KMS-11 (cell line): ENCODE results near the gene KANSL1.
"Not testable (repeated sequence)": the region's sequence is repeated elsewhere in the genome, so short reads cannot be mapped to it uniquely, and the experiment has no call there.

Source experiments
- H2AFZ ChIP-seq: fragments of 200-600 bp; sonication (generic); 2 replicates; pipeline ENCODE4 v1.6.1; 2016; ENCODE audit warnings: antibody characterized with exemption, mixed run types, low read depth
- H3K27ac ChIP-seq: fragments of 200-600 bp; sonication (generic); 2 replicates; pipeline ENCODE4 v1.6.1; 2016; ENCODE audit warnings: mild to moderate bottlenecking, mixed run types
- H3K27me3 ChIP-seq: fragments of 200-600 bp; sonication (generic); 2 replicates; pipeline ENCODE4 v1.6.1; 2017; ENCODE audit warnings: mild to moderate bottlenecking, low read depth, mixed run types, moderate library complexity; ENCODE audit not compliant: insufficient read depth
- H3K36me3 ChIP-seq: fragments of 200-600 bp; sonication (generic); 2 replicates; pipeline ENCODE4 v1.6.1; 2017; ENCODE audit warnings: mild to moderate bottlenecking, mixed run types; ENCODE audit not compliant: insufficient read depth
- H3K4me1 ChIP-seq: fragments of 200-600 bp; sonication (generic); 2 replicates; pipeline ENCODE4 v1.6.1; 2016; ENCODE audit warnings: mild to moderate bottlenecking, low read depth, mixed run types; ENCODE audit not compliant: poor library complexity, severe bottlenecking
- H3K4me2 ChIP-seq: fragments of 200-600 bp; sonication (generic); 2 replicates; pipeline ENCODE4 v1.7.0; 2016; ENCODE audit warnings: mild to moderate bottlenecking, mixed run types
- H3K4me3 ChIP-seq: fragments of 200-600 bp; sonication (generic); IDR thresholded peaks from 2 replicates; pipeline ENCODE4 v1.6.1; 2017; ENCODE audit warnings: low read depth, low read length, mixed read lengths; ENCODE audit not compliant: insufficient read depth
- H3K79me2 ChIP-seq: fragments of 200-600 bp; sonication (generic); 2 replicates; pipeline ENCODE4 v1.6.1; 2016; ENCODE audit warnings: low read depth, mixed run types; ENCODE audit not compliant: insufficient read depth
- H3K9ac ChIP-seq: fragments of 200-600 bp; sonication (generic); 2 replicates; pipeline ENCODE4 v1.6.1; 2016; ENCODE audit warnings: mild to moderate bottlenecking, mixed run types
- H4K20me1 ChIP-seq: fragments of 200-600 bp; sonication (generic); 2 replicates; pipeline ENCODE4 v1.6.1; 2016; ENCODE audit warnings: mild to moderate bottlenecking, mixed run types; ENCODE audit not compliant: insufficient read depth
- TF ChIP-seq, protein P1 (sequence below): fragments of 200-600 bp; sonication (generic); conservative IDR thresholded peaks from 2 replicates; pipeline ENCODE4 v1.6.1; 2017; ENCODE audit warnings: low read depth, mild to moderate bottlenecking, antibody characterized with exemption, low read length, moderate library complexity, mixed read lengths

The KANSL1 gene

GRCh38 chr17:46193151-46193625 lies at the start of gene KANSL1:
KANSL1 (minus strand) TSS chr17:46193429; CDS start chr17:46172143, 21,286 bp downstream.
- Histone ChIP-seq H3K79me2 (peaks cover 81% of the 10 kb centered on the region), H3K27ac (peak within 1 kb of the TSS; percentile 88), H3K4me3 (peak within 1 kb of the TSS; percentile 41), H3K9ac (peak within 1 kb of the TSS; percentile 85), H3K4me1 (peaks cover 55% of the 10 kb centered on the region), H3K4me2 (peak within 1 kb of the TSS; percentile 87), H3K36me3 (no peaks in the 10 kb centered on the region), H2AFZ (peak within 1 kb of the TSS; percentile 31), H3K27me3 (no peaks in the 10 kb centered on the region), H4K20me1 (peaks cover 16% of the 10 kb centered on the region; the same call in 1 of the 2 replicates)
- TF ChIP-seq, protein P1, sequence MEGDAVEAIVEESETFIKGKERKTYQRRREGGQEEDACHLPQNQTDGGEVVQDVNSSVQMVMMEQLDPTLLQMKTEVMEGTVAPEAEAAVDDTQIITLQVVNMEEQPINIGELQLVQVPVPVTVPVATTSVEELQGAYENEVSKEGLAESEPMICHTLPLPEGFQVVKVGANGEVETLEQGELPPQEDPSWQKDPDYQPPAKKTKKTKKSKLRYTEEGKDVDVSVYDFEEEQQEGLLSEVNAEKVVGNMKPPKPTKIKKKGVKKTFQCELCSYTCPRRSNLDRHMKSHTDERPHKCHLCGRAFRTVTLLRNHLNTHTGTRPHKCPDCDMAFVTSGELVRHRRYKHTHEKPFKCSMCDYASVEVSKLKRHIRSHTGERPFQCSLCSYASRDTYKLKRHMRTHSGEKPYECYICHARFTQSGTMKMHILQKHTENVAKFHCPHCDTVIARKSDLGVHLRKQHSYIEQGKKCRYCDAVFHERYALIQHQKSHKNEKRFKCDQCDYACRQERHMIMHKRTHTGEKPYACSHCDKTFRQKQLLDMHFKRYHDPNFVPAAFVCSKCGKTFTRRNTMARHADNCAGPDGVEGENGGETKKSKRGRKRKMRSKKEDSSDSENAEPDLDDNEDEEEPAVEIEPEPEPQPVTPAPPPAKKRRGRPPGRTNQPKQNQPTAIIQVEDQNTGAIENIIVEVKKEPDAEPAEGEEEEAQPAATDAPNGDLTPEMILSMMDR = no peak

GRCh38 chr17:46231359-46231758 lies 38.1 kb upstream of the KANSL1 start:
- not testable (repeated sequence) for H3K79me2 ChIP-seq, H3K27ac ChIP-seq, H3K4me2 ChIP-seq, H3K4me3 ChIP-seq, H4K20me1 ChIP-seq, H2AFZ ChIP-seq, H3K9ac ChIP-seq, H3K36me3 ChIP-seq, H3K27me3 ChIP-seq, H3K4me1 ChIP-seq

DNA sequence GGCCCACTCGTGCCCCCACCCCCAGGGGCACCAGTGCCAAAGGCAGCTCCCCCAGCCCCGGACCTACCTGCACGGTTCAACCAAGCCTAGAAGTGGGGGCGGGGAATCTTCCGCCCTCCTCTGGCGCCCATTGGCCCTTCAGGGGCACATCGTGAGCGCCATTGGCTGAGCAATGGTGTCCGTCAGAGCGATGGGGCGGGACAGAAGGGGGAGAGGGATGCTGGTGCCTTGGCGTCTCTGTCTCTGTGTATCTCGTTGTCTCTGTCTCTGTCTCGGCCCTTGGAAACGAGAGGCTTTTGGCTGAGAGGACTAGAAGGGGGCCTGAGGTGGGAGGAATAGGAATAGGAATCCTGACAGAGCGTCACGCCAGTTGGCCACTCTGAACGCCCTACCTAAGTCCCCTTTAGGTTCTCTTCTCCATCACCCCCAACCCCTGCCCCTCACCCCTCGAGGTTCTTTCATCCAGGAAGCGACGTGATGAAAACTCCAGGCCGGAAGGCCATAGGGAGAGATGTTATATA lies 32.1 kb upstream of the KANSL1 start:
- not testable (repeated sequence) for H3K4me3 ChIP-seq, H3K79me2 ChIP-seq, H3K27ac ChIP-seq, H3K4me1 ChIP-seq, H3K27me3 ChIP-seq, H3K36me3 ChIP-seq, H4K20me1 ChIP-seq, H3K4me2 ChIP-seq
- Histone ChIP-seq H2AFZ (peak overlapping the region; percentile 64; the same call in 1 of the 2 replicates), H3K9ac (peak overlapping the region; percentile 25; the same call in 1 of the 2 replicates)

DNA sequence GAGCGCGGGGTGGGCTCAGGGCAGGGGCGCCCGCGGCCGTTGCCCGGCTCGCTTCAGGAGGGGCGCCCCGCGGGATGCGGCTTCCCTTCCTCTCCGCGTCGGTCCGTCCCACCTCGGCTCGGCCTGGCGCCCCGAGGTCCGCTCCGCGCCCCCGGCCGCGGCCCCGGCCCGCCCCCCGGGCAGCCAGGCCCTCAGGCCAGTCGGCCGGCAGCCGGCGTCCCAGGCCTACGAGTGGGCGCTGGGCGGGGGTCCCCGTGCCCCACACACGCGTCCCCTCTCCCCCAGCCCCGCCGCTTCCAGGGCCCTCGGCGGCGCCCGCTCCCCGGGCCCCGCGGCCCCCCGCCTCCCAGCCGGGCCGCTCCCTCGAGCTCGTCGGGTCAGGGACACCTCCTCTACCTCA lies 31.6 kb upstream of the KANSL1 start:
- H4K20me1 ChIP-seq, H3K27me3 ChIP-seq, H3K4me3 ChIP-seq, H3K36me3 ChIP-seq, H3K4me1 ChIP-seq, H3K79me2 ChIP-seq, H2AFZ ChIP-seq, H3K4me2 ChIP-seq, H3K27ac ChIP-seq: not testable (repeated sequence)
- peak overlapping the region; percentile 25; the same call in 1 of the 2 replicates for H3K9ac ChIP-seq

GRCh38 chr17:46223041-46223440 lies 29.8 kb upstream of the KANSL1 start:
- not testable (repeated sequence) for H2AFZ ChIP-seq, H3K9ac ChIP-seq, H3K27ac ChIP-seq, H3K36me3 ChIP-seq, H3K4me2 ChIP-seq, H3K4me3 ChIP-seq, H4K20me1 ChIP-seq, H3K79me2 ChIP-seq, H3K4me1 ChIP-seq, H3K27me3 ChIP-seq

- Histone ChIP-seq H3K27me3 (no peaks in the 10 kb centered on the region), H3K4me3 (no peak overlapping the region), H4K20me1 (no peaks in the 10 kb centered on the region), H3K4me1 (no peaks in the 10 kb centered on the region), H3K79me2 (peaks cover 6% of the 10 kb centered on the region; the same call in 1 of the 2 replicates), H3K27ac (no peak overlapping the region), H3K36me3 (no peaks in the 10 kb centered on the region; the same call in 1 of the 2 replicates), H2AFZ (no peak overlapping the region), H3K4me2 (no peak overlapping the region), H3K9ac (no peak overlapping the region)
- TF ChIP-seq, protein P1 = no peak
These were observed 23.5 kb upstream of the KANSL1 start for GRCh38 chr17:46216682-46217081.
